ENCODE results near the gene PAX3.
A peak's percentile ranks its signal among the peaks of the same experiment; 100 is the strongest.

PAX3 gene

DNA sequence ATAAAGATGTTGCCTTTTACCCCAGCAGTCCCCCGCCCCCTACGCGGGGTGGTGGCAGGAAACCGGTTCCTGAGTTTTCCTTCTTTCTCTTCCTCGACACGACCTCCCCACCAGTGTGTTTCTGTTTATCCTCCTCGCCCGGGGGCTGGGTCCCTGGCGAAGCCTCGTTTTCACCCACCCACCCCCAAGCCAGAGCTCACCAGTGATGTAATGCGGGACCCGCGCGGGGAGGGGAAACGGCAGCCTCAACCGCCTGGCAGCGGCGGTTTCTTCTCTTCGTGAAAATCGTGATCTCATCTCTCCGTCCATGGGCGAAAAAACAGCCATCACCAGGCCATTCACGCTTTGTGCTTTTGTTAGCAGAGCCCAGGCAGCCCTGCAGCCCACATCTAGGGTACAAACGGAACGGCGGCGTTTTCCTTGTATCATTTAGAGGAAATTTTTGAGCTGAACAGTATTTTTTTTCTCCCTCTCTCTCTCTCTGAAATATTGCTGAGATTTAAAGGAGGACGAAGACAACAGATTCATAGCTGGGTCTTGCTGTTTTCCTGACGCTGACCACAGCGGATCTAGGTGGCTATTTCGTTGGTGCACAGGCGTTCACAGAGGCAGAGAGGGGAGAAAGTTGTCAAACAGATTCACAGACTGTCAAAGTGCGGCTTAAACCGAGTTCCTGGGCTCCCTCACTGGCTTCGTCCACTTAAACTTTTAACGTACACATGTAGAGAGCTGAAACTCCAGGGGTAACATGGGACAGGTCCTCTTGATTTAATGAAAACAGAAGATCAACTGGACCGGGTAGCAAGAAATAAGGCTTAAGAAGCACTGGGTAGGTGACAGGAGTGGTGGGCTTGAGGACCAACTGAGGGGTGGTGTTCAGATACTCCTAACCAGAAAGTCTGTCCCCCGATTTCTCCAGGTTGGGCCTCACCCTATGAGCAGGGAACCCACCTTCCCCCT, 21.9 kb upstream of the PAX3 start:
- TF ChIP-seq, protein P1, sequence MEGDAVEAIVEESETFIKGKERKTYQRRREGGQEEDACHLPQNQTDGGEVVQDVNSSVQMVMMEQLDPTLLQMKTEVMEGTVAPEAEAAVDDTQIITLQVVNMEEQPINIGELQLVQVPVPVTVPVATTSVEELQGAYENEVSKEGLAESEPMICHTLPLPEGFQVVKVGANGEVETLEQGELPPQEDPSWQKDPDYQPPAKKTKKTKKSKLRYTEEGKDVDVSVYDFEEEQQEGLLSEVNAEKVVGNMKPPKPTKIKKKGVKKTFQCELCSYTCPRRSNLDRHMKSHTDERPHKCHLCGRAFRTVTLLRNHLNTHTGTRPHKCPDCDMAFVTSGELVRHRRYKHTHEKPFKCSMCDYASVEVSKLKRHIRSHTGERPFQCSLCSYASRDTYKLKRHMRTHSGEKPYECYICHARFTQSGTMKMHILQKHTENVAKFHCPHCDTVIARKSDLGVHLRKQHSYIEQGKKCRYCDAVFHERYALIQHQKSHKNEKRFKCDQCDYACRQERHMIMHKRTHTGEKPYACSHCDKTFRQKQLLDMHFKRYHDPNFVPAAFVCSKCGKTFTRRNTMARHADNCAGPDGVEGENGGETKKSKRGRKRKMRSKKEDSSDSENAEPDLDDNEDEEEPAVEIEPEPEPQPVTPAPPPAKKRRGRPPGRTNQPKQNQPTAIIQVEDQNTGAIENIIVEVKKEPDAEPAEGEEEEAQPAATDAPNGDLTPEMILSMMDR (IDR thresholded peaks at IDR 0.05), result no peak
- no peak overlapping the region for H3K27ac ChIP-seq
- peak overlapping the region; percentile 33 to 52 for H3K4me3 ChIP-seq
- intact Hi-C loops (cut with DNase I; ENCODE audit: low total_unique reads), result no loop called here
- peaks cover 0 to 53% of the 10 kb centered on the region in 2 donors for H3K27me3 ChIP-seq
- H3K36me3 ChIP-seq, result no peaks in the 10 kb centered on the region
- H3K9me3 ChIP-seq, result no peaks in the 10 kb centered on the region
- peaks cover 0 to 24% (median 17%) of the 10 kb centered on the region in 4 donors for H3K4me1 ChIP-seq
- DNase-seq, result no peak

DNA sequence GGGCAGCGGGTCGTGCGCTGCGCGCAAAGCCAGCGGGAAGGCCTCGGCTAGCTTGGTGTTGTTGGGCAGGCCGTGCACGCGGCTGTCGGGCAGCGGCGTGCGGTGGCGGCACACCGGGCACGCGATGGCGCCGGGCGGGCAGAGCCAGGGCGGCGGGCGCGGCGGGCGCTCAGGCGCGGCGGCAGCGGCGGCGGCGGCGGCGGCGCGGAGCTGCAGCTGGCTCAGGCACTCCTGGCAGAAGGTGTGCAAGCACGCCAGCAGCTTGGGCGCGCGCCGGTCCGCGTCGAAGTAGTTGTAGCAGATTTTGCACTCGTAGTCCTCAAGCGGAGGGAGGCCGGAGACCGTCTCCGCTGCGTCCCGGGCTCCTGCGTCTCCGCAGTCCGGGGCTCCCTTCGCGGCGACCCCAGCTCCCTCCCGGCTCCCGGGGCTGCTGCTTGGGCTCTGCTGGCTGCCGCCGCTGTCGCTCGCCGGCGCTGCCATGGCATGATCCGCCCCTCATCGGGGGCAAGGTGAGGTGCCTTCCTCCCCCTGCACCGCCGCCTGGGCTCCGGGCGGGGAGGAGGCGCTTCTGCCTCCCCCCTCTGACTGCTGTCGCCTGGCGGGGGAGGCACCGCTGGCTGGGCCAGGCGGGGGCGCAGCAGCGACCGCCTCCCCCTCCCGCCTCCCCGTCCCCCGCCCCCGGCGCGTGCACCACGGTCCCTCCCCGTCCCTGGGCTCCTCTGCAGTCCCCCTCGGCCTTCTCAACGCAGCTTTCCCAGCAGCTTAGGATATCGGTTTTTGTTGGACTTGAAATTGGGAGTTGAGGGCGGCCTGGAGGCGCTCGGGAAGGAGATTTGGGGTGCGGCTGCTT, 21.0 kb upstream of the PAX3 start:
- intact Hi-C loops (cut with DNase I; ENCODE audit: low total_unique reads), result loop anchor here (5.0 kb wide), 1 partner anchor 242 kb away; no protein-coding TSS in a partner anchor
- no peak overlapping the region for H3K27ac ChIP-seq

DNA sequence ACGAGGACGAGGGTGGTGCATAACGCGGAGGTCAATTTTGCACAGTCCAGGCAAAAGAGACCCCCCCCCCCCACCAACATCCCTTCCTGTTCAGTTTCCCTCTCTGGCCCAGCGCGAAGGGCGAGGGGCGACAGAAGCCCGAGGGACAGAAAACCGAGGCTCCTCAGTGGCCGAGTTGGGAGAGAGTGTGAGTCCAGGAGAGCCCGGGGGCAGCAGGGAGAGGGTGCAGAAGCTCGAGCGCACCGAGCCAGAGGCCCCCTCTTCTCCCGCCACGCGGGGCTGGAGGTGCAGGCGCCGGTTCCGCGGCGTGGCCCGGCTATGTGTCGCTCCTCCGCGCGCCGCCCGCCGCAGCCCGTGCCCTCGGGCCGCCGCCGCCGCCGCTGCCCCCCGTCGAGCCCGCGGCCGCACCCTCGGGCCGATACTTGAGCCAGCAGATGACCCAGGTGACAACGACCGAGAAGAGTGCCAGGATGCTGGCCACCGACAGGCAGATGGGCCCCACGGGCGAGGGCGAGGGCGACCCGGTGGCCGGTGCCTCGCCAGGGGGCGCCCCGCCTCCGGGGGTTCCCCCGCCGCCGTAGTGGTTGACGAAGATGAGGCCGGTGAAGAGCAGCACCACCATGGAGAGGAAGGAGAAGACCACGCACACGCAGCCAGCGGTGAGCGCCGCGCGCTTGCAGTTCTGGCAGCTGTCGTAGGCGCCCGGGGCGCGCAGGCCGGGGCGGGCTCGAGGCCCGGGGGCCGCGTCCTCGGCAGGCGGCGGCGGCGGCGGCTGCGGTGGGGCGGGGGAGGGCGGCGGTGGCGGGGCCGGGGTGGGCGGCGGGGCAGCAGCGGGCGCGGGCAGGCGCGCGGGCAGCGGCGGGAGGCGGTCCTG, 20.2 kb upstream of the PAX3 start:
- H3K4me3 ChIP-seq, result peak overlapping the region; percentile 33 to 52
- peaks cover 0 to 24% (median 17%) of the 10 kb centered on the region in 4 donors for H3K4me1 ChIP-seq
- no peaks in the 10 kb centered on the region for H3K9me3 ChIP-seq
- TF ChIP-seq, protein P1 (IDR thresholded peaks at IDR 0.05), result no peak
- intact Hi-C loops (cut with DNase I; ENCODE audit: low total_unique reads), result loop anchor here (5.0 kb wide), 1 partner anchor 243 kb away; no protein-coding TSS in a partner anchor
- H3K27me3 ChIP-seq, result peaks cover 0 to 58% of the 10 kb centered on the region in 2 donors
- no peak overlapping the region for H3K27ac ChIP-seq
- no peaks in the 10 kb centered on the region for H3K36me3 ChIP-seq
- no peak for DNase-seq

More for the DNA sequence above, 21.0 kb upstream of the PAX3 start:
- TF ChIP-seq, protein P1 (IDR thresholded peaks at IDR 0.05), result no peak
- Histone ChIP-seq H3K36me3 (no peaks in the 10 kb centered on the region), H3K4me3 (peak overlapping the region; percentile 33 to 52), H3K4me1 (peaks cover 0 to 24% (median 17%) of the 10 kb centered on the region in 4 donors), H3K27me3 (peaks cover 0 to 59% of the 10 kb centered on the region in 2 donors), H3K9me3 (no peaks in the 10 kb centered on the region)
- DNase-seq, result no peak

DNA sequence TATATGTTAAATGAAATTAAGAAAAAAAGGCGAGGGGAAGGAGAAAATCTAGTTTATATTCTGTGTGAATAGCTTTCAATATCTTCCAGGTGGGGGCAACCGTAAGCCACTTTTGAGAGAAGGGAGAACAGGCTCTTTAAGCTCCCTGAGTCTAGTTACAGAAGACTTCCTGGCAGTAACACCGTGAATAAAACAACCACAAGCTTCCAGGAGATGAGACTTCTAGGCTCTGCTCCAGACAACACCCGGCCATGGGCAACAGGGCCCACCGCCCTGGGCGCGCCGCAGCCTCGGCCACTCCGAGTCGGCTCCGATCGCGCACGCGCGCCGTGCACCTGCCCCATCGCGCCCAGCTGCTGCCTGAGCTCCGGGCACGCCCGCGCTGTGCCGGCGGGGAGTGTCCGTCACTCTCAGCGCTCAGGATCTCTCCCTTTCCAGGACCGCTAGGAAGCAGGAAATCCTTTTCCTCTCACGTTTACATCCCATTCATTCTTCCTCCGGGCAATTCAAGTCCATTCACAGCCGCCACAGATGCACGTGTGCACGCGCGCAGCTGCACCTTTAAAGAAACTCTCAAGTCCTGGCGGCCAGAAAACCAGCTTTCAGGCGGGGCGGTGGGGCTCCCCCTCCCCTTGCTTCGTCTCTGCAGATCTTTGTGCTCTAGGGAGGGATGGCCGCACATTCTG, 19.4 kb upstream of the PAX3 start:
- peaks cover 0 to 24% (median 17%) of the 10 kb centered on the region in 4 donors for H3K4me1 ChIP-seq
- no peaks in the 10 kb centered on the region for H3K9me3 ChIP-seq
- peaks cover 0 to 65% of the 10 kb centered on the region in 2 donors for H3K27me3 ChIP-seq
- TF ChIP-seq, protein P1 (IDR thresholded peaks at IDR 0.05), result no peak
- intact Hi-C loops (cut with DNase I; ENCODE audit: low total_unique reads), result loop anchor here (5.0 kb wide), 1 partner anchor 244 kb away; no protein-coding TSS in a partner anchor
- DNase-seq, result no peak
- H3K36me3 ChIP-seq, result no peaks in the 10 kb centered on the region
- peak overlapping the region; percentile 30 to 52 for H3K4me3 ChIP-seq
- H3K27ac ChIP-seq, result no peak overlapping the region

Measured in tibial artery (tissue), 4 donors.